ENCODE data around the gene CDC34. TPM values are rescaled to one million over a fixed set of nuclear protein-coding genes. Genes with fewer than 3 reads are reported as not detected.

CDC34 gene
- total RNA-seq, 8 experiments from 2014 or later: 40.0 to 116 (median 71.6) TPM

GRCh38 chr19:535017-535835 is 3.7 kb downstream of the CDC34 start:
- 100% methylated on average over 2 to 3 of the region's 16 CpGs; no CpG with 5 or more reads in 8 of the 10 experiments for WGBS, 10 experiments
- H3K4me3 ChIP-seq: no peak overlapping the region
- no peak overlapping the region for H3K27ac ChIP-seq
- peaks cover 13% of the 10 kb centered on the region in 2 donors for H3K4me1 ChIP-seq (replicated peaks in 1 of 2)
- in situ Hi-C loops (cut with MboI; ENCODE audit: low pct_unique_long_range_greater_than_20kb in 2 of 9, low sequenced_read_pairs in 9 of 9, unreplicated experiment in 9 of 9): no loop called here
- ATAC-seq (replicated peaks in 6 of 8): no peak

- 85 to 100% (median 93%) methylated on average over 2 to 14 of the region's 55 CpGs; no CpG with 5 or more reads in 7 of the 10 experiments for WGBS, 10 experiments
- in situ Hi-C loops (cut with MboI; ENCODE audit: low pct_unique_long_range_greater_than_20kb in 2 of 9, low sequenced_read_pairs in 9 of 9, unreplicated experiment in 9 of 9): no loop called here
Measured at GRCh38 chr19:536031-536880, 4.7 kb downstream of the CDC34 start.

GRCh38 chr19:536881-537404 is 5.4 kb downstream of the CDC34 start:
- in situ Hi-C loops (cut with MboI; ENCODE audit: low pct_unique_long_range_greater_than_20kb in 2 of 9, low sequenced_read_pairs in 9 of 9, unreplicated experiment in 9 of 9): no loop called here
- no peak overlapping the region for H3K4me3 ChIP-seq
- 100% methylated on average over 1 of the region's 26 CpGs; no CpG with 5 or more reads in 9 of the 10 experiments for WGBS, 10 experiments
- no peak for ATAC-seq (replicated peaks in 6 of 8)
- no peak overlapping the region for H3K27ac ChIP-seq
- H3K4me1 ChIP-seq (replicated peaks in 1 of 2): peaks cover 8 to 9% of the 10 kb centered on the region in 2 donors

More at GRCh38 chr19:536031-536880, 4.7 kb downstream of the CDC34 start:
- H3K4me1 ChIP-seq (replicated peaks in 1 of 2): peaks cover 8 to 9% of the 10 kb centered on the region in 2 donors
- no peak overlapping the region for H3K4me3 ChIP-seq
- no peak overlapping the region for H3K27ac ChIP-seq
- no peak for ATAC-seq (replicated peaks in 6 of 8)

- H3K4me3 ChIP-seq: no peak overlapping the region
- WGBS, 10 experiments: 60 to 93% (median 90%) methylated on average over 1 to 8 of the region's 40 CpGs; no CpG with 5 or more reads in 5 of the 10 experiments
- peaks cover 2 to 3% of the 10 kb centered on the region in 2 donors for H3K4me1 ChIP-seq (replicated peaks in 1 of 2)
- in situ Hi-C loops (cut with MboI; ENCODE audit: low pct_unique_long_range_greater_than_20kb in 2 of 9, low sequenced_read_pairs in 9 of 9, unreplicated experiment in 9 of 9): no loop called here
- no peak overlapping the region for H3K27ac ChIP-seq
- ATAC-seq (replicated peaks in 6 of 8): no peak
Measured at GRCh38 chr19:538641-539428, 7.3 kb downstream of the CDC34 start.

- no peak for ATAC-seq (replicated peaks in 6 of 8)
- no peaks in the 10 kb centered on the region for H3K4me1 ChIP-seq (replicated peaks in 1 of 2)
- in situ Hi-C loops (cut with MboI; ENCODE audit: low pct_unique_long_range_greater_than_20kb in 2 of 9, low sequenced_read_pairs in 9 of 9, unreplicated experiment in 9 of 9): no loop called here
- no peak overlapping the region for H3K4me3 ChIP-seq
- H3K27ac ChIP-seq: no peak overlapping the region
- WGBS, 10 experiments: 93 to 95% methylated on average over 4 to 6 of the region's 30 CpGs; no CpG with 5 or more reads in 8 of the 10 experiments
Measured at GRCh38 chr19:539429-540030, 8.0 kb downstream of the CDC34 start.

GRCh38 chr19:540867-541637 is 9.5 kb downstream of the CDC34 start:
- 78 to 100% (median 98%) methylated on average over 1 to 4 of the region's 51 CpGs; no CpG with 5 or more reads in 6 of the 10 experiments for WGBS, 10 experiments
- Histone ChIP-seq H3K4me3 (no peak overlapping the region), H3K4me1 (replicated peaks in 1 of 2) (no peaks in the 10 kb centered on the region), H3K27ac (no peak overlapping the region)
- ATAC-seq (replicated peaks in 6 of 8): peak in 2 of 8 experiments; percentile 3 to 12
- in situ Hi-C loops (cut with MboI; ENCODE audit: low pct_unique_long_range_greater_than_20kb in 2 of 9, low sequenced_read_pairs in 9 of 9, unreplicated experiment in 9 of 9): no loop called here

- ATAC-seq (replicated peaks in 6 of 8): peak in 4 of 8 experiments; percentile 4 to 12 (median 8)
- no peak overlapping the region for H3K27ac ChIP-seq
- WGBS, 10 experiments: 85 to 100% (median 91%) methylated on average over 2 to 9 of the region's 26 CpGs; no CpG with 5 or more reads in 6 of the 10 experiments
- in situ Hi-C loops (cut with MboI; ENCODE audit: low pct_unique_long_range_greater_than_20kb in 2 of 9, low sequenced_read_pairs in 9 of 9, unreplicated experiment in 9 of 9): no loop called here
- H3K4me1 ChIP-seq (replicated peaks in 1 of 2): no peaks in the 10 kb centered on the region
- no peak overlapping the region for H3K4me3 ChIP-seq
Measured at GRCh38 chr19:541699-542098, 10.1 kb downstream of the CDC34 start.

GRCh38 chr19:542173-542866 is 10.8 kb downstream of the CDC34 start:
- no peaks in the 10 kb centered on the region for H3K4me1 ChIP-seq (replicated peaks in 1 of 2)
- ATAC-seq (replicated peaks in 6 of 8): peak in 5 of 8 experiments; percentile 12 to 32 (median 21)
- no peak overlapping the region for H3K4me3 ChIP-seq
- in situ Hi-C loops (cut with MboI; ENCODE audit: low pct_unique_long_range_greater_than_20kb in 2 of 9, low sequenced_read_pairs in 9 of 9, unreplicated experiment in 9 of 9): no loop called here
- H3K27ac ChIP-seq: peak overlapping the region in 1 of 2 donors; percentile 14
- WGBS, 10 experiments: 80 to 100% (median 91%) methylated on average over 1 to 16 of the region's 34 CpGs; no CpG with 5 or more reads in 4 of the 10 experiments

- no peak within 1 kb of the TSS for H3K4me3 ChIP-seq
- WGBS, 10 experiments: no CpG with 5 or more reads among the region's 31 CpGs
- no peak within 1 kb of the TSS for H3K27ac ChIP-seq
- ATAC-seq (replicated peaks in 6 of 8): peak in 7 of 8 experiments; percentile 10 to 29 (median 15)
- in situ Hi-C loops (cut with MboI; ENCODE audit: low pct_unique_long_range_greater_than_20kb in 2 of 9, low sequenced_read_pairs in 9 of 9, unreplicated experiment in 9 of 9): no loop called here
- no peaks in the 10 kb centered on the region for H3K4me1 ChIP-seq (replicated peaks in 1 of 2)
Measured at GRCh38 chr19:543910-544608, 12.5 kb downstream of the CDC34 start, which contains the start of gene GZMM. Gene GZMM (plus strand): TSS chr19:544053. CDS start chr19:544072, 19 bp downstream.

- peaks cover 0 to 4% of the 10 kb centered on the region in 2 donors for H3K4me1 ChIP-seq (replicated peaks in 1 of 2)
- H3K4me3 ChIP-seq: no peak overlapping the region
- in situ Hi-C loops (cut with MboI; ENCODE audit: low pct_unique_long_range_greater_than_20kb in 2 of 9, low sequenced_read_pairs in 9 of 9, unreplicated experiment in 9 of 9): no loop called here
- peak in 1 of 8 experiments; percentile 12 for ATAC-seq (replicated peaks in 6 of 8)
- WGBS, 10 experiments: 74 to 93% (median 93%) methylated on average over 3 to 7 of the region's 15 CpGs; no CpG with 5 or more reads in 7 of the 10 experiments
- no peak overlapping the region for H3K27ac ChIP-seq
Measured at GRCh38 chr19:547117-547516, 15.6 kb downstream of the CDC34 start.

Measured in motor neuron (in vitro differentiated cells).